NCI-H1417 (cell line): ENCODE results near the gene PIM3.
"Not testable (repeated sequence)": the region's sequence is repeated elsewhere in the genome, so short reads cannot be mapped to it uniquely, and the experiment has no call there.

ENCODE experiments used
- DNase-seq, 3 experiments: peaks; one replicate each; lab custom pipeline; 2025; lab: John Stamatoyannopoulos, UW

PIM3 gene

DNA sequence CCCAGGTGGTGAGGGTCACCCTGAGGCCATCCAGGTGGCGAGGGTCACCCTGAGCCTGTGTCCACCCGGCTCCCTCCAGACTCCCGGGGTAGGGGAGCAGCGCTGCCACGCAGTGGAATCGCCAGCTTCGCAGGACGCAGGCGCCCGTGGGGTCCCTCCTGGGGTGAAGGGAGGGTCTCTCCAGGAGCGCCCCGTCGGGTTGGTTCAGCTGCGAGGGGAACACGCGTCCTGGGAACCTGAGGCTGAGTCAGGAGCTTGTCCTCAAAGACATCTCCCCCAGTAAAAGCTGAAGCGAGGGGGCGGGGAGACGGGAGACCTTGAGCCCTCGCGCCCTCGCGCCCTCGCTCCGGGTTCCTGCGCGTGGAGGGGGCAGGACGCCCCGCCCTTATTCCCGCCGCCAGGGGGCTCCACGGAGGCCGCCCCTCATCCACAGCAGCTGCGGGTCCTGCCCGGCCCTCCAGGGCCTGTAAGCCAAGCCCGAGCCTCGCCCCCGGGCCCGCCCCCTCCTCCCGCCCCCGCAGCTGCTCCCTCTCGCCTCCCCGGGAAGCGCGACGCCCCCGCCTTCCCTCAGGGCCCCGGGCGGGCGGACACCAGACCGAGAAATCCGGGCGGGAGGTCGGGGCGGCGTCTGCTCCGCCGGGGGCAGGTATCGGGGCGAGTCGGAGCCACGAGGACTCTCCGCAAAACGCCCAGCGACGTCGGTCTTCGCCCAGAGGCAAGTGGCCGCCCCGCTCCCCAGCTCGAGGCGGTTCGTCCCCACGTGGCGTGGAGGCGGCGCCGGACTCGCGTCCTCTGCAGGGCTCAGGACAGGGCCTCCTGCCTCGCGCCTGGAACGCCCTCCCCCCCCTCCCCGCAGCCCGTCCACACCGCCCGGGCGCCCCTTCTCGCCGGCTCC, 22.8 kb downstream of the PIM3 start:
- DNase-seq = no peak

DNA sequence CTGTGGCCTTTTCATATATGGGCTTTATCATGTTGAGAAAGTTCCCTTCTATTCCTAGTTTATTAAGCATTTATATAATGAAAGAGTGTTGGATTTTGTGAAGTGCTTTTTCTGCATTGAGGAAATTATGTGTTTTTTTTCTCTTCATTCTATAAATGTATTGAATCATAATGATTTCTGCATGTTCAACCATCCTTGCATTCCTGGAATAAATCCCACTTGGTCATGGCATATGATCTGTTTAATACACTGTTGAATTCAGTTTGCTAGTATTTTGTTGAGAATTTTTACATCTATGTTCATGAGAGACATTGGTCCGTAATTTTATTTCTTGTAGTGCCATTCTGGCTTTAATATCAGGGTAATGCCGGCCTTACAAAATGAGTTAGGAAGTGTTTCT, 25.8 kb downstream of the PIM3 start:
- no peak for DNase-seq

DNA sequence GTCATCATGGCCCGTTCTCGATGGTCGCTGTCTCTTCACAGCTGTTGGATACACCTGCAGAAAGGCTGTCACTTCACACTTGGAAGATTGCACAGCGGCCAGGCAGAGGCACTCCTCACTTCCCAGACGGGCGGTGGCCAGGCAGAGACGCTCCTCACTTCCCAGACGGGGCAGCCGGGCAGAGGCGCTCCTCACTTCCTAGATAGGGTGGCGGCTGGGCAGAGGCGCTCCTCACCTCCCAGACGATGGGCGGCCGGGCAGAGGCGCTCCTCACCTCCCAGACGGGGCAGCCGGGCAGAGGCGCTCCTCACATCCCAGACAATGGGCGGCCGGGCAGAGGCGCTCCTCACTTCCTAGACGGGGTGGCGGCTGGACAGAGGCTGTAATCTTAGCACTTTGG, 29.3 kb downstream of the PIM3 start:
- DNase-seq = not testable (repeated sequence)

DNA sequence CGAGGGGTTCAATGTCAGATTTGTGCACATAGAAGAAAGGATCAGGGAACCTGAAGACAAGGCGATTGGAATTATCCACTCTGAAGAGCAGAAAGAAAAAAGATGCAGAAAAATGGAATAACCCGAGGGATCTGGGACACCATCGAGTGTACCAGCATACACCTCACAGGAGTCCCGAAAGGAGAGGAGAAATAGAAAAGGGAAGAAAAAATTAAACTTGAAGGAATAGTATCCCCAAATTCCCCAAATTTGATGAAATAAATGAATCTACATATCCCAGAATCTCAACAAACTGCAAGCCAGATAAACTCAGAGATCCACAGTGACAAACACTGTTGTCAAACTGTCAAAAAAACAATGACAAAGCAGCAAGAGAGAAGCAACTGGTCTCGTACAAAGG, 30.6 kb downstream of the PIM3 start:
- DNase-seq = no peak

DNA sequence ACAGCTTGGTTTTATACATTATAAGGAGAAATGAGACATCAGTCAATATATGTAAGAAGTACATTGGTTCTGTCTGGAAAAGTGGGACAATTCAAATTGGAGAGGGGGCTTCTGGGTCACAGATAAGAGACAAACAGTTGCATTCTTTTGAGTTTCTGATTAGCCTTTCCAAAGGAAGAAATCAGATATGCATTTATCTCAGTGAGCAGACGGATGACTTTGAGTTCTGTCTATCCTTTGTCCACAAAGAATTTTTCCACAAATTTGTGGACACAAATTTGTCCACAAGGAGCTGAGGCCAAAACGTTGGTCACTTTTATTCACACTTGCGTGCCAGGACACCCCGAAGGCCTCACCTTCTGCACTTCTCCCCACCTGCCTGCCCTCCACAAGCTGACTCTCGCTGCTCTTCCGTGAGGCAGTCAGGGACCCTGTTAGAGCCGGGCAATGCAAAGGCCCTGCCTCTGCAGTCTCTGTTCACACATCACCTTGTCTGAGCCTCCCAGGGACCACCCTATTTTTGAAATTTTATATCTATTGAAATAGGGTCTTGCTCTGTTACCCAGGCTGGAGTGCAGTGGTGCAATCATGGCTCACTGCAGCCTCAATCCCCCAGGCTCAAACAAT, 31.4 kb downstream of the PIM3 start:
- no peak for DNase-seq

DNA sequence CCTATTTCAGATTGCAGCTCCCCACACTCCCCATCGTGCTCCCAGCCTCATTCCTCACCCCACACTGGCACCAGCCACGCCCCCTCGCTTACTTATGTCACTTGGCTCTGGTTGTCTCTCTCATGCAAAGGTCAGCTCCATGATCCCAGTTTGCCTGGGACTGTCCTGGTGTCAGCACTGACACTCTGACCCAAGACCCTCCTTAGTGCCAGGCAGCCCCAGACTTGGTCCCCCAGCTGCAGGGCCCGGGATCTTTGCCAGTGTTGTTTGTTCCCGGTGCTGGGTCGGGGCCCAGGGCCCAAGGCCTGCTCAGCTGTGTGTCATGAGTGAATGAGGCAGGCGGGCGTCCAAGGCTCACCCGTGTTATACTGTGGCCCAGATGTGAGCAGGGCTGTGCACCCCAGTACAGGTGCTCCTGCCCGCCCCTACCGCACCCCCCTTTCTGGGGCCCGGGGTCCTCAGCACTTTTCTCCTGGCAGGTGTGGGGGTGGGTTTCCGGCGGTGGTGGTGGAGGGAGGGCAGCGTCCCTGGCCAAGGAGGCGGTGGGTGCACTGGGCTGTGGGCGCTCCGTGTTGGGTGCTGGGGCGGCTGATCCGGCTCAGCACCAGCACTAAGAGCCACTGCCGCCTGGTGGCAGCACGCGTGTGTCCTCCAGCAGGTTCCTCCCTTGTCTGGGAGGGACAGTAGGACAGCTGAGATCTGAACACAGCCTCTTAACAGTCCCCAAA, 32.5 kb downstream of the PIM3 start:
- no peak for DNase-seq

DNA sequence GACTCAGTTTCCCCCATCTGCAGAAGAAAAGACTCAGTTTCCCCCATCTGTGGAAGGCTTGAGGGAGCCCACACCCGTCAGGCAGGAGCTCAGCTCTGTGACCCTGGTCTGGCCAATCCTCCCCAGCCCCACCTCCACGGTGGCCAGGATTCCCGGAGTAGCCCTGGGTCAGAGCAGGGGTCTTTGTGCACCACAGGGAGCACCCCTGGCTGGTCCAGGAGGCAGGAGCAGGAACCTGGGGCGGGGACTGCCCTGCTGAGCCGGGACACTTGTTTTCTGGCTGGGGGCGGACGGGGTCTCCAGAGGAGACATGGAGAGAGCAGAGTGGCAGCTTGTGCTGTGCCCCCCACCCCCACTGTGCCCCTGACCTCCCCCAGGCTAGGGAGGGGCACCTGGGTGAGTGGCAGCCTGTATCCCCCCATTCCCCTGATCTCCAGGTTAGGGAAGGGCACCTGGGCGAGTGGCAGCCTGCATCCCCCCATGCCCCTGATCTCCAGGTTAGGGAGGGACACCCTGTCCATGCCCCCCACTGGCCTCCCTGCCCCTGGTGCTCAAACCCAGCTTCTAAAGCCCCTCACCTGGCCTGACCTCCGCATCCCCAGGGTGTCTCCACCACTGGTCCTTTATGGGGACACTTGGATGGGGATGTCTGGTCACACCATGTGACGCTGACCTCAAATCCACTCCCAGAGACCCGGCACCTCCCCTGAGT, 33.2 kb downstream of the PIM3 start:
- DNase-seq = no peak

DNA sequence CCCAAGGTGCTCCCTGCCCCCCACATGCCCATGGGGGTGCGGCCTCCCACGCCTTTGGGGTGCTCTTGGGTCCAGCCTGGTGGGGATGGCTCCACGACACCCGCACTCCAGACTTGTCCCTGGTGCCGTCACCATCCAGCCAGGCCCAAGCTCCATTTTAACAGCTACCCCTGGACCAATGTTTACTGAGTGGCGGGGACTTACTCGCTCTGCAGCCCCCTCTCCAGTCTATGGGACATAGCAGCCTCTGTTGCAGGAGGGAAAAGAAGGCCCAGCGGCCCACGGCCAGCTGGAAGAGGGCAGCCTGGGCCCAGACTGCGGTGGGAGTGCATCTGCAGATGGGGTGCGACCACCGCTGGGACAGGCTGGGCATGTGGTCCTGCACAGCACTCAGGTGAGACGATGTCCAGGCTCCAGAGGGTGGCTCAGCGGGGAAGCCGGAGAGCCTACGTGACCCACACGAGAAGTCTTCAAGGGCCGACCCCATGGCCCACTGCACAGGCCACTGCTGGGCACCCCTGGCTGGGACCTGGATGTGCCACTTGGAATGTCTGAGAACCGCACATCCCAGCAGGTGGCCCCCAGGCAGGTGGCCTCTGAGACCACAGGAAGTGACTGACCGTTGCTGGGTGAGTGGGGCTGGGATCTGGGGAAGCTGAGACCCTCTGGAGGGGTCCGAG, 33.9 kb downstream of the PIM3 start:
- DNase-seq = no peak

DNA sequence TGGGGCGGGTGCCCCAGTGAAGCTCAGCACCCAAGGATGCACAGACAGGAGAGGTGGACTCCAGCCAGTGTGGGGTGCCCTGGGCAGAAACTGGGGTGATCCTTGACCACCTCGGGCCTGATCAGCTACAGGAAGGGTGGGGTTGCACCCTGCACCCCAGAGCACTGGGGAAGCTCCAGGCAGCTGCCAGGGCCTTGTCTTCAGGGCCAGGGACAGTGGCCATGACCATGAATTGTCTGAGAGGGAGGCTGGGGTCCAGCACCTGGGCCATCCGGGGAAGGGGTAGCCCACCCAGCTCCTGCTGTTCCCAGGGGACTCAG, 34.4 kb downstream of the PIM3 start:
- DNase-seq = no peak

DNA sequence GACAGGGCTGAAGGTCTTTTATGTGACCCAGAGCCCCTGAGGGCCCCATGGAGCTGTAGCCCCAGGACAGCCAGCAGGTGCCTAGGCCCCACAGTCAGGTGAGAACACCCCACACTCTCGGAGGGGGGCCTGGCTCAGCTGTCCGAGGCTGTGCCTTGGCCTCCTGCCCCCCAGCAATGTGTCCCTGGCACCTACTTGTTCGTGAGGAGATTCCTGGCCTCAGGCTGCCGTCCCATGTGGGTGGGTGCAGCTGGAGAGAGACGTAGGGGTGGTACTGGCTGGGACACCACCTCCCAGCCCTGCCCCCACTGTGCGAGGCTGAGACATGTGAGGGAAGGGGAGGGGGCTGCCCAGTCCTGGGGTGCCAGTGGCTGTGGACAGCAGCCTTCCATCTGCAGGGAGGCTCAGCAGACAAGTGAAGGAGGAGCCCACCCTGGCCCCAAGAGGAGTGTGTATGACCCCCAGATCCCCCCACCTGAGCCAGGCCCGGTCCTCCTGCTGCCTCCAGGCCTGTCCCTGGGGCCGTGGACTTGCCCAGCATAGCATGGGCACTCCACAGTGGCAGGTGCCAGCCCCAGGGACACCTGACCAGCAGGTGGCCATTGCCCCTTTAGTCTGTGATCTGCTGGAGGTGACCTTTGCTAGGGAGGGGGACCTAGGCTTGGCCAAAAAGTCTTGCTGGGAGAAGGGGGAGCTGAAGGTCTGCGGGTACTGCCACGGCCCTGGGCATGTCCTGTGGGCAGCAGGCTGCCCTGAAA, 35.0 kb downstream of the PIM3 start:
- DNase-seq = no peak

DNA sequence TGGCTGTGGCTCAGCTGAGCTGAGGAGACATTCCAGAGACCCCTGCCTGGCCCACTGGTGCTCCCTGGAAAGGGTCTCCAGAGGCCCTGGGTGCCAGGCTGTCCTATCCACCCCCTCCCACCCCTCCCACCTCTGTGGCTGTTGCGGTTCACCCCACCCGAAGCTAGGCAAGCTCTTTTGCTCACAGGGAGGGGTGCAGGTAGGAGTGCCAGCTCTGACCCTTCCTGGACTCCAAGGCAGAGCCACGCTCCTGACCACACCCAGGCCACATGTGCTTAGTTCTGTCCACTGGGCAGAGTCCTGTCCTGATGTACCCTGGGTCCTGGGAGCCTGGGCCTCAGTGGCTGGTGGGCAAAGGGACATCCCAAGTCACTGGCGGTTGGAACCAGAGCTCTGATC, 35.5 kb downstream of the PIM3 start:
- no peak for DNase-seq

DNA sequence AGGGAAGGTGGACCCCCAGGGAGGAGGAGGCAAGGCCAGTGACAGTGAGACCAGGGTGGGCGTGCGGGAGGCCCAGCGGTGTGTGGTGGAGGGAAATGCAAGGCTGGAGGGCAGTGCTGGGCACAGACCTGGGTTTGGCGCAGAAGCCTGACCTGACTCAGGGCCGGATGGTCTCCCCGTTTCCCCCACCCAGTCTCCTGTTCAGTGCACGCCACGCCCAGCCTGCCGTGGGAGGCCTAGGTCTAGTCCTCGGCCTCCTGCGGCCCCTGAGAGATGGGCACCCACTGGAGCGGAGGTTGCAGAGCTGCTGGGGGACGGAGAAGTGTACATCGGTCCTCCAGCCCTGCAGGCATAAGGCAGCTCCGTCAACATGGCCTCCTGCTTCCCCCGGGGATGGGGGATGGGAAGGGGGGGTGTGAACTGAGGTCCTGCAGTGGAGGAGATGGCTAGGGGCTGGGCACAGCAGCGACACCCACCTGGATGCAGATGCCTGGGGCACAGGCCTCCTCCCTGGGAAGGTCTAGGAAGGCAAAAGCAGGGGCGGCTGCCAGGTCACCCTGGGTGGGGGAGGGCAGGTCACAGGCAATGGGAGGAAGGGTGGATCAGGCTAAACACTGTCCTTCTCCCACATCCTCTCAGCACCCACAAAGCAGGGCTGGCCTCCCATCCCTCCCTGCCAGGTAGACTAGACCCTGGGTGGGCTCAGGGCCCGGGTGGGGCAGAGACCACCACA, 36.1 kb downstream of the PIM3 start:
- no peak for DNase-seq

DNA sequence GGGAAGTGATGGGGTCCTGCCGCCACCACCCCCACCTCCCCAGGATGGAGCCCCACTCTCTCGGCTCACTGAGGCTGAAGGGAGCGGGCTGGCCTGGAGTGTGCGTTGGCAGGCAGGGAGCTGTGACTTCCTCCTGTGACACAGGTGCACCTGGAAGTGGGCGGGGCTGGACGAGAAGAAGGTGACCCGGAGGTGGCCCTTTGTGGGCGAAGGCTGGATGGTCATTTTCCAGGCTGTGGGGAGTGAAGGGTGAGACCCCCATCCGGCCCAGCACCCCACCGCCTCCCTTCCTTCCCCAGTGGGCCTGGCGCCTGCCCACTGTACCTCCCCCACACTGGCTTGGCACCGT, 36.7 kb downstream of the PIM3 start:
- DNase-seq = peak in 1 of 3 experiments; percentile 21

DNA sequence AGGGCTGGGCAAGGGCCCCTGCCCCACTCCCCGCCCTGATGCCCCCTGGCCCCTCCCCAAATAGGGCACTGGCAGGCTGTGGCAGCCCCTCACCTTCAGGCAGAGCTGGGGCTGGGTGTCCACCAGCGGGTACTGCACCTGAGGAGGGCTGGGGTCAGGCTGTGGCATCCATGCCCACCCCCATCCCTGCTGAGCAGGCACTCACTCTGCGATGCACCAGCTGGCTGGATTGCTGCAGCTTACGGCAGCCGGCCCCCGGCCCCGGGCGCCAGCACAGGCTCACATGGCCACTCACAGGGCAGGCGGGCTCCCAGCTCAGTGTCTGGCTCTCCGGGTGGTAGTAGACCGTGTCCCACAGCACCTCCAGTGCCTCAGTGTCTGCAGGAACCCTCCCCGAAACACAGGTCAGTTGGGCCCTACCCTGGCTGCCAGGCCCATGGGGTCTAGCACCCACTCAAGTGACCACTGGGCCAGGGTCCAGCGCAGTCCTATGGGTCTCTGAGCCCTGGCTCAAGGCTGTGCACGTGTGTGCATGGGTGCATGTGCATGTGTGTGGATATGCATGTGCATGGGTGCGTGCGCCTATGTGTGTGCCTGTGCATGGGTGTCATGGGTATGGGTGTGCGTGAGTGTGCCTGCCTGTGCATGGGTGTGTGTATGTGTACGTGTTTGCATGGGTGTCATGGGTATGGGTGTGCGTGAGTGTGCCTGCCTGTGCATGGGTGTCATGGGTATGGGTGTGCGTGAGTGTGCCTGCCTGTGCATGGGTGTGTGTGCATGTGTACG, 37.6 kb downstream of the PIM3 start:
- no peak for DNase-seq

DNA sequence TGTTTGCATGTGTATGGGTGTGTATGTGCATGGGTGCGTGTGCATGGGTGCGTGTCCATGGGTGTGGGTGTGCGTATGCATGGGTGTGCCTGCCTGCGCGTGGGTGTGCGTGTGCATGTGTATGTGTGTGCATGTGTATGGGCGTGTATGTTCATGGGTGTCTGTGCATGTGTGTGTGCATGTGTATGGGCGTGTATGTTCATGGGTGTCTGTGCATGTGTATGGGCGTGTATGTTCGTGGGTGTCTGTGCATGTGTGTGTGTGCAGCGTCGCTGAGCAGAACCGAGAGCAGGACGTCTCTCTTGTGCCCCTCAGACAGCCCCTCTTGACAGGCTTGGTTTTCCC, 38.1 kb downstream of the PIM3 start:
- no peak for DNase-seq

DNA sequence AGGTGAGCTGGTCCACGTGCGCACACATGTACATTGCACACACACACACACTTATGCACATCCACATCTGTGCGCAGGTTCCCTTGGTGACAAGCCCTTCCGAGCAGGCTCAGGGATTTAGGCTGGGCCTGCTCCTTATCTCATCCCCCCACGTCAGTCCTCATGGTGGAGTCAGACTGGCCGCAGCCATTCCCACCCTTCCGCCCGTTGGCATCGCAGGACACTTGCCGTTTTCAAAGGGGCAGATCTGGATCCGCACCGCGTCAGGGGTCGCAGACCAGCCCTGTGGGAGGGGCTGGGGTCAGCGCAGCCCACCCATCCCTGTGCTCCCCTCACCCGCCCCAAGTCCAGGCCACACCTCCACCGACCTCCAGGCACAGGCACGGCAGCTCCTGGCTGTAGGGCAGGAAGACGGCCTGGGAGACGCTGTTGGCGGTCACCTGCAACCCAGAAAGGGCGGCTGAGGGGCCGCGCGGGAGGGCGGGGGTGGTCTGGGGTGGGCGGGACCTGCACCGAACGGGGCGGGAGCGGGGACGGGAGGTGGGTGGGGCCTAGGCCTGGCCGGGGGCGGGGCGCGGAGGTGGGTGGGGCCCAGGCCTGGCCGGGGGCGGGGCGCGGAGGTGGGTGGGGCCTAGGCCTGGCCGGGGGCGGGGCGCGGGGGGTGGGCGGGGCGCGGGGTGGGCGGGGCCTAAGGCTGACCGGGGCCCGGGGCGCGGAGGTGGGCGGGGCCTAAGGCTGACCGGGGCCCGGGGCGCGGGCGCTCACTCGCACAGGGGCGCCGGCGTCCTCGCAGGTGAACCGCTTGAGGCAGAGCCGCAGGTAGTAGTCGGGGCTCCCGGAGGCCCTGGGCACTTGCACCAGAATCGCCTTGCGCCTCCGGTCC, 38.7 kb downstream of the PIM3 start:
- no peak for DNase-seq

DNA sequence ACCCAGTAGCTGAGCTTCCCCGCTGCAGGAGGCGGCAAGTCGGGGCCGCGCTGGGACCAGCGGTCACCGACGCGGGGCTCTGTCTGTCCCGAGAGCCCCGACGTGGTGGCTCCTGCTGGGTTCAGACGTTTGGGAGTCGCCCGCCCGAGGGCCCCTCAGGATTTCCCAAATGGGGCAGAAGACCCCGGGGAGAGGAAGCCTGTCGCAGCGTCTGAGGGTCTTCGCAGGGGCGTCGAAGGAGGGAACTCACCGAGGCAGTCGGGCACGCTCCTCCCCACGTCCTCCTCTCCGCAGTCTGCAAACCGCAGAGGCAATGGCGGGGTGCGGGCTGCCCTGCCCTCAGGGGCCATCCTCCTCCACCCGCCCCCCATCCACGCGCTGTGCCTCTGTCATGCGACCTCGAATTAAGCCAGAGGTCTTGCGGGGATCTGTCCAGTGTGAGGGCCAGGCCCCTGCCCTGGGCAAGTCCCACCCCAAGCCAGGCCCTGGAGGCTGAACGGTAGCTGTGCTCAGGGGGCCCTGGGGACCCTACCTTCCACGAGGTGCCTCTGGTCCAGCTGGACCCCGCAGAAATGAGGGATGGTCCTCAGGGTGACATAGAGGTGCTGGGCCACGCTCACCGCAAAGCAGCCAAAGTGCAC, 39.5 kb downstream of the PIM3 start:
- no peak for DNase-seq
